ENCODE results near the gene PRDX2.

The PRDX2 gene

GRCh38 chr19:12749938-12750521 is 51.6 kb downstream of the PRDX2 start:
- no peak overlapping the region for H3K4me3 ChIP-seq (replicated peaks; ENCODE audit: low read depth, low read length)
- H3K27me3 ChIP-seq (replicated peaks; ENCODE audit: control insufficient read depth, insufficient read depth, low read length), result no peaks in the 10 kb centered on the region; the same call in 1 of the 2 replicates
- DNase-seq (ENCODE audit: extremely low read depth, insufficient read length), result no peak
- H3K36me3 ChIP-seq (ENCODE audit: control insufficient read depth, insufficient read depth, low read length), result peaks cover 20% of the 10 kb centered on the region
- no peak for TF ChIP-seq CTCF (IDR thresholded peaks at IDR 0.05; ENCODE audit: insufficient read depth, low read length, poor library complexity, severe bottlenecking)

GRCh38 chr19:12748489-12748888 is 53.1 kb downstream of the PRDX2 start:
- no peaks in the 10 kb centered on the region; the same call in 1 of the 2 replicates for H3K27me3 ChIP-seq (replicated peaks; ENCODE audit: control insufficient read depth, insufficient read depth, low read length)
- TF ChIP-seq CTCF (IDR thresholded peaks at IDR 0.05; ENCODE audit: insufficient read depth, low read length, poor library complexity, severe bottlenecking), result no peak
- no peak for DNase-seq (ENCODE audit: extremely low read depth, insufficient read length)
- H3K36me3 ChIP-seq (ENCODE audit: control insufficient read depth, insufficient read depth, low read length), result peaks cover 23% of the 10 kb centered on the region
- no peak overlapping the region for H3K4me3 ChIP-seq (replicated peaks; ENCODE audit: low read depth, low read length)

Data from GM06990 (cell line).